Upper lobe of right lung (tissue), 1 donor: ENCODE data around the gene PDPK1. TPM values are rescaled to one million over a fixed set of nuclear protein-coding genes. Genes with fewer than 3 reads are reported as not detected.
"Not testable (repeated sequence)": the region's sequence is repeated elsewhere in the genome, so short reads cannot be mapped to it uniquely, and the experiment has no call there.

Experiments
- ATAC-seq: fragments of 200-7000 bp; cut with Tn5 transposase; one replicate; pipeline ENCODE4 v1.9.1; 2020; ENCODE audit warnings: mild to moderate bottlenecking, moderate library complexity
- DNase-seq: peaks from one replicate; pipeline ENCODE4 v3.0.0-alpha.2; 2020
- H3K27ac ChIP-seq: fragments of 200-600 bp; one replicate; pipeline ENCODE4 v1.8.0; 2022
- H3K27me3 ChIP-seq: fragments of 200-600 bp; one replicate; pipeline ENCODE4 v1.8.0; 2022; ENCODE audit warnings: mild to moderate bottlenecking
- H3K36me3 ChIP-seq: fragments of 200-600 bp; one replicate; pipeline ENCODE4 v1.8.0; 2022
- H3K4me1 ChIP-seq: fragments of 200-600 bp; one replicate; pipeline ENCODE4 v1.8.0; 2022
- H3K4me3 ChIP-seq: fragments of 200-600 bp; one replicate; pipeline ENCODE4 v1.8.0; 2022; ENCODE audit warnings: mild to moderate bottlenecking
- H3K9me3 ChIP-seq: fragments of 200-600 bp; one replicate; pipeline ENCODE4 v1.8.0; 2022
- CTCF ChIP-seq: fragments of 200-600 bp; IDR thresholded peaks from one replicate; pipeline ENCODE4 v1.8.0; 2022; ENCODE audit warnings: antibody characterized with exemption
- intact Hi-C: fragments of 100-400 bp; cut with DNase I; formaldehyde crosslinking; loops from one replicate; pipeline ENCODE4 v1.11.0; 2022
- total RNA-seq: library from RNA; stranded (reverse); fragmentation: NEBNext Ultra II Directional; extraction: Animal tissue kit (Norgen Biotek cat#: 25700); gene quantifications from one replicate; pipeline ENCODE4 v1.2.1, GENCODE V29; 2021
- donor health status: DM: no; HTN: yes; CAD: no; lungs with severe emphysema.

The PDPK1 gene
- total RNA-seq, 1 donor from 2014 or later = 90.9 TPM

DNA sequence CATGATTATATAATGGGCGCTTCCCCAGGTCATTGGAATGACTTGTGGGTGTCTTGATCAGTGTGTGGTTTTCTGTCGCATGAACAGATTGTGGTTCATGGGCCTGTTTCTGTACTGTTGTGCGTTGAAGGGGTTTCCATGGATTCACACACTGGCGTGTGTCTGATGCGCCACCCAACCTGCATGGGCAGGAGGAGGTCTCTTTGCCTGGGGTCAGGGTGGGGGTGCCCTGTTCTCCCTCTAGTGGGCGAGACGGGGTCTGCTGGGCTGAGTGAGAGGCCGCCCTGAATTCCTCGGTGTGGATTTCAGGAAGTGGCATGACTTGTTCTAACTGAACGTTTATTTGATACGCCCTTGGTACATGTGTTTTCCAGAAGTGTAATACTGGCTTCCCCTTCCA lies 42.3 kb downstream of the PDPK1 start:
- H3K4me1 ChIP-seq, H3K36me3 ChIP-seq, intact Hi-C loops, H3K27ac ChIP-seq, H3K9me3 ChIP-seq, H3K27me3 ChIP-seq, H3K4me3 ChIP-seq: not testable (repeated sequence)
- peak; percentile 66 for DNase-seq
- ATAC-seq = peak; percentile 66

DNA sequence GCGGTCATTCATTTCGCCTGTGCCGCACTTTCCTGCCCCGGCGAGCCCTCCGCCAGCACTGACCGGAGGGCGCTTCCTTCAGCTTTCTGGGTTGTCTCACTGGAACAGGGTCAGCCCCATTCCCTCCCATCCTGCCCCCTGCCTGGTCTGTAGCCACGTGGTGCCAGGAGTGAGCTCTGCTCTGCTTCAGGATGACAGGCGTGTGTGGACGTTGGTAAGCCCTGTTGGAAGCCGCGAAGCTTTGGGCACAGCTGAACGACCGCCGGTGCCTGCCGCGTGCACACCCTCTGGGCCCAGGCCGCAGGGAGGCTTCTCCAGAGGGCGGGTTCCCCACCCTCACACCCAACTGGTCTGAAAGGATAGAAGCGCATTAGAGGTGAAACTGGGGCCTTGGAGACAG lies 43.0 kb downstream of the PDPK1 start:
- intact Hi-C loops, H3K4me3 ChIP-seq, H3K27ac ChIP-seq, DNase-seq, H3K27me3 ChIP-seq, ATAC-seq, H3K9me3 ChIP-seq, H3K4me1 ChIP-seq: not testable (repeated sequence)
- peaks cover 12% of the 10 kb centered on the region for H3K36me3 ChIP-seq

- no peak overlapping the region for H3K4me3 ChIP-seq
- H3K27me3 ChIP-seq = no peaks in the 10 kb centered on the region
- H3K27ac ChIP-seq = no peak overlapping the region
- H3K36me3 ChIP-seq = peaks cover 54% of the 10 kb centered on the region
- peak; percentile 26 for DNase-seq
- H3K4me1 ChIP-seq = no peaks in the 10 kb centered on the region
- no peak for TF ChIP-seq CTCF
- intact Hi-C loops = no loop called here
- no peaks in the 10 kb centered on the region for H3K9me3 ChIP-seq
- ATAC-seq = peak; percentile 12
These were observed 47.2 kb downstream of the PDPK1 start for GRCh38 chr16:2584729-2585650.

GRCh38 chr16:2585651-2586081 lies 47.8 kb downstream of the PDPK1 start:
- ATAC-seq = peak; percentile 3
- no peak overlapping the region for H3K27ac ChIP-seq
- TF ChIP-seq CTCF = no peak
- peak; percentile 50 for DNase-seq
- intact Hi-C loops = no loop called here
- H3K9me3 ChIP-seq = no peaks in the 10 kb centered on the region
- H3K4me3 ChIP-seq = no peak overlapping the region
- H3K4me1 ChIP-seq = no peaks in the 10 kb centered on the region
- H3K27me3 ChIP-seq = no peaks in the 10 kb centered on the region
- peaks cover 60% of the 10 kb centered on the region for H3K36me3 ChIP-seq

- Histone ChIP-seq H3K27me3 (no peaks in the 10 kb centered on the region), H3K4me3 (no peak overlapping the region), H3K4me1 (no peaks in the 10 kb centered on the region), H3K9me3 (no peaks in the 10 kb centered on the region), H3K36me3 (peaks cover 63% of the 10 kb centered on the region), H3K27ac (no peak overlapping the region)
- no peak for TF ChIP-seq CTCF
- DNase-seq (peak; percentile 52), ATAC-seq (peak; percentile 7)
- intact Hi-C loops = no loop called here
These were observed 48.4 kb downstream of the PDPK1 start for GRCh38 chr16:2586241-2586640.

- no peak for ATAC-seq
- H3K36me3 ChIP-seq = peaks cover 68% of the 10 kb centered on the region
These were observed 49.2 kb downstream of the PDPK1 start for GRCh38 chr16:2586901-2587480.

More at GRCh38 chr16:2586901-2587480, 49.2 kb downstream of the PDPK1 start:
- Histone ChIP-seq H3K27ac (no peak overlapping the region), H3K4me1 (no peaks in the 10 kb centered on the region), H3K9me3 (no peaks in the 10 kb centered on the region), H3K4me3 (no peak overlapping the region), H3K27me3 (no peaks in the 10 kb centered on the region)
- intact Hi-C loops = no loop called here
- no peak for TF ChIP-seq CTCF
- DNase-seq = peak; percentile 57
